ENCODE data around the gene ACAD10. TPM values are rescaled to one million over a fixed set of nuclear protein-coding genes. Genes with fewer than 3 reads are reported as not detected.

The ACAD10 gene
- total and polyA plus RNA-seq, 10 of the 15 experiments (the other 5 are each of a cell fraction or from before 2014, with no cell fraction given), result 2.9 to 21.9 (median 17.5) TPM

DNA sequence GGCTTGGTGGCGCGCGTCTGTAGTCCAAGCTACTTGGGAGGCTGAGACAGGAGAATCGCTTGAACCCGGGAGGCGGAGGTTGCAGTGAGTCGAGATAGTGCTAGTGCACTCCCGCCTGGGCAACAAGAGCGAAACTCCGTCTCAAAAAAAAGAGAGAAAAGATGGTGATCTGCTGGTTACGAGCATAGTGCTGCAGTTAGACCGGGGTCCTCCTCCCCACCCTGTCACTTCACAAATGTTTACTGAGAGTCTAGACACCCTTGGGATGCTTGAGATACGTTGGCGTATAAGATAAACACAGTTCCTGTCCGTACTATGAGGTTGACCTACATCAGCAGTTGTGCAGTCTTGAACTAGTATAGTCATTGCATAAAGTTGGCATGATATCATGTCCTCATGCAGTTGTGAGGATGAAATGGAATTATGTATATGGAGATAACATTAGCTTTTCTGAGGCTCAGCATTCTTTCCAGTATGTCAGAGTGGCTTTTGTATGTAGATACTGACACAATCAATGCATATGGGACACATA, 787 bp downstream of the ACAD10 start (continued):
- no peak for TF ChIP-seq USF1 (IDR thresholded peaks at IDR 0.05; ENCODE audit: borderline replicate concordance, extremely low read length, insufficient read depth, low read depth, low read length)

DNA sequence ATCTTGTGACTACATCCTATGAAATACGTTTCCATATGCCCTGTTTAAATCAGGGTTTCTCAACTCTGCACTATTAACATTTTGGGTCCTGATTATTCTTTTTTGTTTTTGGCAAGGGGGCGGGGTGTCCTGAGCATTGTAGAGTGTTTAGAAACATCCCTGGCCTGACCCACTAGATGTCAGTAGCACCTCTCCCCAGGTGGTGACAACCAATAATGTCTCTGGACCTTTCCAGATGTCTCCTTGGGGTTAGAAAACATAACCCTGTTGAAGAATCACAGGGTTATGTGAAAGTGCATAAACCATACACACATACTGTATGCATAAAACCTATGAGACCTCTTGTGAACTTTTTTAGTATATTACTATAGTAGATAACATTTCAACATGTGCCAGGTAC, 1.4 kb downstream of the ACAD10 start:
- Histone ChIP-seq H3K9ac (ENCODE audit: control insufficient read depth, insufficient read depth, low read length) (no peak overlapping the region), H3K4me3 (peak overlapping the region; percentile 99; the same call in 1 of the 2 replicates), H3K27ac (ENCODE audit: control insufficient read depth, insufficient read depth) (no peak overlapping the region), H2AFZ (ENCODE audit: control insufficient read depth, low read depth, low read length) (no peak overlapping the region), H3K27me3 (replicated peaks in 1 of 2; ENCODE audit: control insufficient read depth in 2 of 2, insufficient read depth in 2 of 2, low read length in 1 of 2) (no peaks in the 10 kb centered on the region), H3K4me2 (ENCODE audit: control insufficient read depth, insufficient read depth) (peak overlapping the region; percentile 100), H3K4me1 (ENCODE audit: control insufficient read depth, insufficient read depth, low read length) (peaks cover 8% of the 10 kb centered on the region), H3K9me3 (replicated peaks; ENCODE audit: control insufficient read depth, insufficient read depth, low read length) (no peaks in the 10 kb centered on the region), H3K79me2 (ENCODE audit: control insufficient read depth, insufficient read depth, low read length) (peaks cover 43% of the 10 kb centered on the region), H4K20me1 (ENCODE audit: control insufficient read depth, insufficient read depth) (no peaks in the 10 kb centered on the region), H3K36me3 (ENCODE audit: control insufficient read depth in 2 of 2, insufficient read depth in 2 of 2, low read length in 1 of 2) (no peaks in the 10 kb centered on the region; a peak in 1 of 4 replicates)
- FAIRE-seq (no peak), DNase-seq (ENCODE audit: low read depth, low spot score) (peak; percentile 5), ATAC-seq (peak; percentile 65)
- intact Hi-C loops (cut with micrococcal nuclease; ENCODE audit: unreplicated experiment), result loop anchor here (1.0 to 10.0 kb wide), 3 partner anchors 101 to 292 kb away; no protein-coding TSS in a partner anchor
- SMC1A ChIA-PET (ENCODE audit: uncharacterized antibody, unreplicated experiment), result interaction anchor here (1.0 to 2.0 kb wide), 2 partner anchors 125 to 290 kb away, joined by 5 read pairs; no protein-coding TSS in a partner anchor
- in situ Hi-C loops (cut with MboI), result loop anchor here (5.0 kb wide), 1 partner anchor 125 kb away; no protein-coding TSS in a partner anchor
- POLR2A ChIA-PET, result interaction anchor here (0.6 kb wide), 1 partner anchor 100 kb away, joined by 5 read pairs; no protein-coding TSS in a partner anchor
- WGBS (ENCODE audit: insufficient coverage, insufficient replicate concordance, low lambda C conversion rate, missing lambda C conversion rate), result 0% methylated on average over 2 of the region's 2 CpGs
- no TSS peak for BruUV-seq (replicated peaks)
- CTCF ChIA-PET, result interaction anchor here (3.7 kb wide), 1 partner anchor 126 kb away, joined by 17 read pairs; no protein-coding TSS in a partner anchor
- RAD21 ChIA-PET (ENCODE audit: unreplicated experiment), result interaction anchor here (1.6 to 1.9 kb wide), 2 partner anchors 125 to 235 kb away, joined by 6 read pairs; no protein-coding TSS in a partner anchor
- TF ChIP-seq RAD21 (IDR thresholded peaks at IDR 0.05; ENCODE audit: insufficient read depth, low read depth, low read length), result peak; percentile 75
- TF ChIP-seq, protein P1, sequence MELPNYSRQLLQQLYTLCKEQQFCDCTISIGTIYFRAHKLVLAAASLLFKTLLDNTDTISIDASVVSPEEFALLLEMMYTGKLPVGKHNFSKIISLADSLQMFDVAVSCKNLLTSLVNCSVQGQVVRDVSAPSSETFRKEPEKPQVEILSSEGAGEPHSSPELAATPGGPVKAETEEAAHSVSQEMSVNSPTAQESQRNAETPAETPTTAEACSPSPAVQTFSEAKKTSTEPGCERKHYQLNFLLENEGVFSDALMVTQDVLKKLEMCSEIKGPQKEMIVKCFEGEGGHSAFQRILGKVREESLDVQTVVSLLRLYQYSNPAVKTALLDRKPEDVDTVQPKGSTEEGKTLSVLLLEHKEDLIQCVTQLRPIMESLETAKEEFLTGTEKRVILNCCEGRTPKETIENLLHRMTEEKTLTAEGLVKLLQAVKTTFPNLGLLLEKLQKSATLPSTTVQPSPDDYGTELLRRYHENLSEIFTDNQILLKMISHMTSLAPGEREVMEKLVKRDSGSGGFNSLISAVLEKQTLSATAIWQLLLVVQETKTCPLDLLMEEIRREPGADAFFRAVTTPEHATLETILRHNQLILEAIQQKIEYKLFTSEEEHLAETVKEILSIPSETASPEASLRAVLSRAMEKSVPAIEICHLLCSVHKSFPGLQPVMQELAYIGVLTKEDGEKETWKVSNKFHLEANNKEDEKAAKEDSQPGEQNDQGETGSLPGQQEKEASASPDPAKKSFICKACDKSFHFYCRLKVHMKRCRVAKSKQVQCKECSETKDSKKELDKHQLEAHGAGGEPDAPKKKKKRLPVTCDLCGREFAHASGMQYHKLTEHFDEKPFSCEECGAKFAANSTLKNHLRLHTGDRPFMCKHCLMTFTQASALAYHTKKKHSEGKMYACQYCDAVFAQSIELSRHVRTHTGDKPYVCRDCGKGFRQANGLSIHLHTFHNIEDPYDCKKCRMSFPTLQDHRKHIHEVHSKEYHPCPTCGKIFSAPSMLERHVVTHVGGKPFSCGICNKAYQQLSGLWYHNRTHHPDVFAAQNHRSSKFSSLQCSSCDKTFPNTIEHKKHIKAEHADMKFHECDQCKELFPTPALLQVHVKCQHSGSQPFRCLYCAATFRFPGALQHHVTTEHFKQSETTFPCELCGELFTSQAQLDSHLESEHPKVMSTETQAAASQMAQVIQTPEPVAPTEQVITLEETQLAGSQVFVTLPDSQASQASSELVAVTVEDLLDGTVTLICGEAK (IDR thresholded peaks at IDR 0.05; ENCODE audit: borderline replicate concordance), result no peak
- no peak for TF ChIP-seq ZNF217 (IDR thresholded peaks at IDR 0.05)
- TF ChIP-seq ESRRA (IDR thresholded peaks at IDR 0.05; ENCODE audit: low read length), result no peak
- no peak for TF ChIP-seq HCFC1 (IDR thresholded peaks at IDR 0.05; ENCODE audit: low read length)
- TF ChIP-seq, protein P2, sequence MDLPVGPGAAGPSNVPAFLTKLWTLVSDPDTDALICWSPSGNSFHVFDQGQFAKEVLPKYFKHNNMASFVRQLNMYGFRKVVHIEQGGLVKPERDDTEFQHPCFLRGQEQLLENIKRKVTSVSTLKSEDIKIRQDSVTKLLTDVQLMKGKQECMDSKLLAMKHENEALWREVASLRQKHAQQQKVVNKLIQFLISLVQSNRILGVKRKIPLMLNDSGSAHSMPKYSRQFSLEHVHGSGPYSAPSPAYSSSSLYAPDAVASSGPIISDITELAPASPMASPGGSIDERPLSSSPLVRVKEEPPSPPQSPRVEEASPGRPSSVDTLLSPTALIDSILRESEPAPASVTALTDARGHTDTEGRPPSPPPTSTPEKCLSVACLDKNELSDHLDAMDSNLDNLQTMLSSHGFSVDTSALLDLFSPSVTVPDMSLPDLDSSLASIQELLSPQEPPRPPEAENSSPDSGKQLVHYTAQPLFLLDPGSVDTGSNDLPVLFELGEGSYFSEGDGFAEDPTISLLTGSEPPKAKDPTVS (IDR thresholded peaks at IDR 0.05; ENCODE audit: low read depth, low read length), result peak; percentile 85; the same call in 1 of the 2 replicates
- TF ChIP-seq, protein P3, sequence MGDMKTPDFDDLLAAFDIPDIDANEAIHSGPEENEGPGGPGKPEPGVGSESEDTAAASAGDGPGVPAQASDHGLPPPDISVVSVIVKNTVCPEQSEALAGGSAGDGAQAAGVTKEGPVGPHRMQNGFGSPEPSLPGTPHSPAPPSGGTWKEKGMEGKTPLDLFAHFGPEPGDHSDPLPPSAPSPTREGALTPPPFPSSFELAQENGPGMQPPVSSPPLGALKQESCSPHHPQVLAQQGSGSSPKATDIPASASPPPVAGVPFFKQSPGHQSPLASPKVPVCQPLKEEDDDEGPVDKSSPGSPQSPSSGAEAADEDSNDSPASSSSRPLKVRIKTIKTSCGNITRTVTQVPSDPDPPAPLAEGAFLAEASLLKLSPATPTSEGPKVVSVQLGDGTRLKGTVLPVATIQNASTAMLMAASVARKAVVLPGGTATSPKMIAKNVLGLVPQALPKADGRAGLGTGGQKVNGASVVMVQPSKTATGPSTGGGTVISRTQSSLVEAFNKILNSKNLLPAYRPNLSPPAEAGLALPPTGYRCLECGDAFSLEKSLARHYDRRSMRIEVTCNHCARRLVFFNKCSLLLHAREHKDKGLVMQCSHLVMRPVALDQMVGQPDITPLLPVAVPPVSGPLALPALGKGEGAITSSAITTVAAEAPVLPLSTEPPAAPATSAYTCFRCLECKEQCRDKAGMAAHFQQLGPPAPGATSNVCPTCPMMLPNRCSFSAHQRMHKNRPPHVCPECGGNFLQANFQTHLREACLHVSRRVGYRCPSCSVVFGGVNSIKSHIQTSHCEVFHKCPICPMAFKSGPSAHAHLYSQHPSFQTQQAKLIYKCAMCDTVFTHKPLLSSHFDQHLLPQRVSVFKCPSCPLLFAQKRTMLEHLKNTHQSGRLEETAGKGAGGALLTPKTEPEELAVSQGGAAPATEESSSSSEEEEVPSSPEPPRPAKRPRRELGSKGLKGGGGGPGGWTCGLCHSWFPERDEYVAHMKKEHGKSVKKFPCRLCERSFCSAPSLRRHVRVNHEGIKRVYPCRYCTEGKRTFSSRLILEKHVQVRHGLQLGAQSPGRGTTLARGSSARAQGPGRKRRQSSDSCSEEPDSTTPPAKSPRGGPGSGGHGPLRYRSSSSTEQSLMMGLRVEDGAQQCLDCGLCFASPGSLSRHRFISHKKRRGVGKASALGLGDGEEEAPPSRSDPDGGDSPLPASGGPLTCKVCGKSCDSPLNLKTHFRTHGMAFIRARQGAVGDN (IDR thresholded peaks at IDR 0.05), result no peak
- no peak for TF ChIP-seq SMAD5 (IDR thresholded peaks at IDR 0.05; ENCODE audit: low read depth)
- TF ChIP-seq SMC3 (IDR thresholded peaks at IDR 0.05; ENCODE audit: borderline replicate concordance, low read length), result peak; percentile 47; the same call in 1 of the 2 replicates
